K562 (cell line): ENCODE measurements around the gene FGF9. TPM values are rescaled to one million over a fixed set of nuclear protein-coding genes. Genes with fewer than 3 reads are reported as not detected.

Experiments used
- ATAC-seq: fragments of 200-7000 bp; cut with Tn5 transposase; 3 replicates; pipeline ENCODE4 v1.9.1; 2020; ENCODE audit warnings: moderate library complexity
- BruUV-seq: library from RNA; stranded (reverse); fragments of 400-500 nt; replicated peaks from 2 replicates; lab custom pipeline; 2021; lab: Mats Ljungman, UMichigan
- CTCF ChIA-PET: fragments of 300-600 bp; formaldehyde crosslinking; extraction: SDS; loops from one replicate; lab custom pipeline; 2021; ENCODE audit warnings: low intra/inter-chr PET ratio; lab: Yijun Ruan, JAX
- POLR2A ChIA-PET: fragments of 300-600, 350-650 bp; sonication (Branson Sonifier 250); formaldehyde crosslinking; extraction: SDS; loops from one replicate; lab custom pipeline; 2021; ENCODE audit warnings: antibody characterized with exemption, inconsistent platforms; lab: Yijun Ruan, JAX
- DNase-seq, 4 experiments: peaks; one replicate each; pipeline versions ENCODE4 v3.0.0 to v3.0.0-alpha.2; 2011 to 2018; ENCODE audit warnings: low spot score in 3 of 4, mixed read lengths in 3 of 4; ENCODE audit errors: extremely low read depth in 1 of 4
- FAIRE-seq: peaks from 2 replicates; lab custom pipeline; 2011; peaks lifted over from hg19 to GRCh38; lab: Jason Lieb, UNC
- H2AFZ ChIP-seq: 2 replicates; pipeline ENCODE4 v1.6.0; 2011; ENCODE audit warnings: low read depth, low read length, control low read depth, inconsistent platforms
- H3K27ac ChIP-seq: fragments of 200-600 bp; 3 replicates; pipeline ENCODE4 v1.8.0; 2011; ENCODE audit warnings: low read depth, mild to moderate bottlenecking, control low read depth, inconsistent platforms, low read length, moderate library complexity, mixed read lengths; ENCODE audit errors: extremely low read depth
- H3K27me3 ChIP-seq, 2 experiments: fragments of 300-600 bp in 1 of 2; 2 replicates in 1 of 2; 3 replicates in 1 of 2; pipeline versions ENCODE4 v1.6.0 to v1.8.0; 2011; ENCODE audit warnings: inconsistent platforms in 2 of 2, low read length in 2 of 2, mild to moderate bottlenecking in 1 of 2, mixed read lengths in 1 of 2, moderate library complexity in 1 of 2; ENCODE audit not compliant: control insufficient read depth in 2 of 2, insufficient read depth in 2 of 2
- H3K36me3 ChIP-seq: fragments of 300-600 bp; 3 replicates; pipeline ENCODE4 v1.8.0; 2011; ENCODE audit warnings: mild to moderate bottlenecking, low read length, inconsistent platforms; ENCODE audit not compliant: control insufficient read depth, insufficient read depth
- H3K4me1 ChIP-seq, 2 experiments: fragments of 200-600 bp in 1 of 2; replicated peaks in 1 of 2; 2 replicates in 1 of 2; 3 replicates in 1 of 2; pipeline versions ENCODE4 v1.5.1 to v1.8.0; 2011; ENCODE audit warnings: inconsistent platforms in 2 of 2, low read length in 2 of 2, mild to moderate bottlenecking in 1 of 2, mixed read lengths in 1 of 2, moderate library complexity in 1 of 2; ENCODE audit not compliant: control insufficient read depth in 2 of 2, insufficient read depth in 2 of 2
- H3K4me2 ChIP-seq: 2 replicates; pipeline ENCODE4 v1.6.1; 2011; ENCODE audit warnings: low read length, control low read depth, inconsistent platforms, mixed read lengths; ENCODE audit not compliant: insufficient read depth
- H3K4me3 ChIP-seq: fragments of 200-600 bp; sonication (generic), shearing (Covaris generic); 2 replicates; pipeline ENCODE4 v1.5.1; 2016; ENCODE audit warnings: control low read depth, inconsistent platforms
- H3K79me2 ChIP-seq: fragments of 200-600 bp; 3 replicates; pipeline ENCODE4 v1.8.0; 2011; ENCODE audit warnings: low read length, inconsistent platforms; ENCODE audit not compliant: control insufficient read depth, insufficient read depth
- H3K9ac ChIP-seq, 2 experiments: 2 replicates each; pipeline versions ENCODE4 v1.6.0 to v1.6.1; 2011; ENCODE audit warnings: low read depth in 2 of 2, low read length in 2 of 2, control low read depth in 1 of 2, inconsistent platforms in 1 of 2, mild to moderate bottlenecking in 1 of 2, mixed read lengths in 1 of 2; ENCODE audit not compliant: insufficient read depth in 1 of 2
- H3K9me1 ChIP-seq: one replicate; pipeline ENCODE4 v1.6.0; 2011; ENCODE audit warnings: inconsistent platforms, mild to moderate bottlenecking, low read length, moderate library complexity; ENCODE audit not compliant: control insufficient read depth, insufficient read depth
- H3K9me3 ChIP-seq: replicated peaks from 2 replicates; pipeline ENCODE4 v1.5.1; 2011; ENCODE audit warnings: low read depth, low read length, inconsistent platforms; ENCODE audit not compliant: control insufficient read depth, insufficient read depth
- H4K20me1 ChIP-seq: replicated peaks from 2 replicates; pipeline ENCODE4 v1.6.1; 2011; ENCODE audit warnings: low read length, inconsistent platforms, mixed read lengths; ENCODE audit not compliant: control insufficient read depth, insufficient read depth
- HDGF ChIP-seq: fragments of 450-650 bp; IDR thresholded peaks from 2 replicates; pipeline ENCODE4 v1.6.1; 2016
- HINFP ChIP-seq: fragments of 450-650 bp; conservative IDR thresholded peaks from 2 replicates; pipeline ENCODE4 v1.6.1; 2016; ENCODE audit warnings: missing genetic modification characterization, low read depth, mild to moderate bottlenecking, control low read depth, missing compliant biosample characterization
- MCM3 ChIP-seq: fragments of 450-650 bp; IDR thresholded peaks from 2 replicates; pipeline ENCODE4 v1.6.1; 2016
- ZNF217 ChIP-seq: sonication (generic); formaldehyde crosslinking; IDR thresholded peaks from 2 replicates; pipeline ENCODE4 v1.8.0; 2022; ENCODE audit warnings: mild to moderate bottlenecking, missing genetic modification reagents
- ZNF408 ChIP-seq: fragments of 250-450 bp; sonication (Bioruptor Pico); IDR thresholded peaks from 2 replicates; pipeline ENCODE4 v1.4.0; 2020; ENCODE audit warnings: low read depth, mild to moderate bottlenecking, moderate library complexity
- WGBS: fragments of 100-300 bp; shearing (Covaris generic); methylation state at CpG from one replicate; pipeline ENCODE4 v1.1.6; 2016; ENCODE audit warnings: low coverage, mixed read lengths; ENCODE audit not compliant: insufficient coverage; ENCODE audit errors: missing lambda C conversion rate; 5-methylcytosine and 5-hydroxymethylcytosine counted together
- in situ Hi-C: fragments of 300-500 bp; cut with MboI; formaldehyde crosslinking; loops from 4 replicates; pipeline ENCODE4 v1.15.0; 2018; ENCODE audit warnings: inconsistent platforms, mixed read lengths
- intact Hi-C: fragments of 100-400 bp; cut with micrococcal nuclease; formaldehyde crosslinking; loops from 2 replicates; pipeline ENCODE4 v1.14.2; 2022
- polyA plus RNA-seq, 8 experiments: library from polyadenylated mRNA; depleted of rRNA in 4 of 8; stranded (reverse) in 5 of 8; unstranded in 3 of 8; fragments of >200 nt; fragmentation: Nextera tagmentation in 2 of 8; fragmentation: Illumina TruSeq in 1 of 8; extraction: Ambion mirVana in 2 of 8; extraction: Trizol in 1 of 8; gene quantifications; 2 replicates each; pipeline versions ENCODE4 v1.2.1 to v1.2.3, GENCODE V29; 2011 to 2014; ENCODE audit warnings: inconsistent platforms in 1 of 8, missing spikeins in 1 of 8
- total RNA-seq, 7 experiments: library from RNA; depleted of rRNA in 6 of 7; stranded (reverse); fragments of >200 nt in 6 of 7; fragmentation: Illumina TruSeq in 2 of 7; extraction: Trizol in 2 of 7; gene quantifications; 2 replicates each; pipeline versions ENCODE4 v1.2.1 to v1.2.3, GENCODE V29; 2011 to 2021; ENCODE audit warnings: low replicate concordance in 1 of 7
- TF ChIP-seq, protein P1 (sequence below): fragments of 450-650 bp; conservative IDR thresholded peaks from 2 replicates; pipeline ENCODE4 v1.6.1; 2016; ENCODE audit warnings: missing genetic modification characterization, low read depth, mild to moderate bottlenecking, missing compliant biosample characterization, moderate library complexity

FGF9 gene
- total and polyA plus RNA-seq, 9 of the 15 experiments (the other 6 are each of a cell fraction or from before 2014, with no cell fraction given), result not detected

- no peaks in the 10 kb centered on the region for H3K9me1 ChIP-seq
- DNase-seq (no peak), ATAC-seq (no peak), FAIRE-seq (no peak)
- no peak overlapping the region for H2AFZ ChIP-seq
- ChIA-PET CTCF (no interaction called here), POLR2A (no interaction called here)
- no peaks in the 10 kb centered on the region for H3K9me3 ChIP-seq
- in situ Hi-C loops (no loop called here), intact Hi-C loops (no loop called here)
- no TSS peak for BruUV-seq
- H3K4me1 ChIP-seq, result no peaks in the 10 kb centered on the region
- H3K36me3 ChIP-seq, result no peaks in the 10 kb centered on the region
- no peak for TF ChIP-seq ZNF408
- TF ChIP-seq MCM3, result no peak
- no peak for TF ChIP-seq HDGF
- TF ChIP-seq HINFP (tag), result no peak
- TF ChIP-seq, protein P1, sequence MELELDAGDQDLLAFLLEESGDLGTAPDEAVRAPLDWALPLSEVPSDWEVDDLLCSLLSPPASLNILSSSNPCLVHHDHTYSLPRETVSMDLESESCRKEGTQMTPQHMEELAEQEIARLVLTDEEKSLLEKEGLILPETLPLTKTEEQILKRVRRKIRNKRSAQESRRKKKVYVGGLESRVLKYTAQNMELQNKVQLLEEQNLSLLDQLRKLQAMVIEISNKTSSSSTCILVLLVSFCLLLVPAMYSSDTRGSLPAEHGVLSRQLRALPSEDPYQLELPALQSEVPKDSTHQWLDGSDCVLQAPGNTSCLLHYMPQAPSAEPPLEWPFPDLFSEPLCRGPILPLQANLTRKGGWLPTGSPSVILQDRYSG (tag), result no peak
- TF ChIP-seq ZNF217 (CRISPR knock-in tag), result no peak
- H3K79me2 ChIP-seq, result no peaks in the 10 kb centered on the region
- H3K4me3 ChIP-seq, result no peak overlapping the region
- no peaks in the 10 kb centered on the region for H4K20me1 ChIP-seq
- H3K27ac ChIP-seq, result no peak overlapping the region
- no peak overlapping the region for H3K4me2 ChIP-seq
- 0% methylated on average over 5 of the region's 5 CpGs for WGBS
- peaks cover 5 to 23% of the 10 kb centered on the region in 2 experiments; a peak in 4 of 5 replicates for H3K27me3 ChIP-seq
- H3K9ac ChIP-seq, result no peak overlapping the region
These were observed 21.1 kb downstream of the FGF9 start for GRCh38 chr13:21691928-21692327.
